Measurements from ENCODE around the gene SCAND1.

- TF ChIP-seq CTCF (IDR thresholded peaks at IDR 0.05): no peak
- no peak for TF ChIP-seq POLR2AphosphoS5 (IDR thresholded peaks at IDR 0.05)
- TF ChIP-seq POLR2A (IDR thresholded peaks at IDR 0.05): no peak
Observed at GRCh38 chr20:35975576-35976373, 21.5 kb upstream of the SCAND1 start.

All from prostate gland (tissue), 2 donors.